ENCODE data around the gene COL23A1. TPM values are rescaled to one million over a fixed set of nuclear protein-coding genes. Genes with fewer than 3 reads are reported as not detected.

The COL23A1 gene
- total RNA-seq, 2 donors from 2014 or later, result 0.16 to 0.24 TPM

DNA sequence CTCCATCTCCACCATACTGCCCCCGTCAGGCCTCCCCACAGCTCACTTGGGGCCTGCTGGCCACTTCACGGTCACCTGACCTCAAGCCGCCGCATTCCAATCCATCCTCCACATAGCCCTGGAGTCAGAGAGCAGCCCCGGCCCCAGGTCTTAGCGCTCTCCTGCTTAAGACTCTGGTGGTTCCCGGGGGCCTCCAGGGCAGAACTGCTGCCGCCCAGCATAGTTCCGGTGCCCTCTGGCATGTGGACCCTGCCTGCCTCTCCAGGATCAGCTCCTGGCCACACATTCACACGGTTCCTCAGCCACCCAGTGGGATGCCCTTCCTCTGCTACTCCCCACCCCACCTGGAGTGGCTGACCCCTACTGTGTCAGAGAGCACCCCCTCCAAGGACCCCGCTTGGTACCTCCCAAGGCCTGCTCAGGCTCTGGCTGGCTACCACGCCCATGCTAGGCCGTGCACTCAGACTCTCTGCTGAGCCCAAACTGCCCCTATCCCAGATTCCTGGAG is 366.3 kb downstream of the COL23A1 start:
- ATAC-seq (replicated peaks), result no peak
- H3K4me3 Mint-ChIP-seq, result no peak overlapping the region
- peaks cover 93% of the 10 kb centered on the region for H3K36me3 Mint-ChIP-seq (ENCODE audit: low read depth)
- no peak overlapping the region for H3K27ac Mint-ChIP-seq
- H3K9me3 Mint-ChIP-seq, result no peaks in the 10 kb centered on the region
- H3K4me1 Mint-ChIP-seq, result peaks cover 23% of the 10 kb centered on the region
- no peaks in the 10 kb centered on the region for H3K27me3 Mint-ChIP-seq

DNA sequence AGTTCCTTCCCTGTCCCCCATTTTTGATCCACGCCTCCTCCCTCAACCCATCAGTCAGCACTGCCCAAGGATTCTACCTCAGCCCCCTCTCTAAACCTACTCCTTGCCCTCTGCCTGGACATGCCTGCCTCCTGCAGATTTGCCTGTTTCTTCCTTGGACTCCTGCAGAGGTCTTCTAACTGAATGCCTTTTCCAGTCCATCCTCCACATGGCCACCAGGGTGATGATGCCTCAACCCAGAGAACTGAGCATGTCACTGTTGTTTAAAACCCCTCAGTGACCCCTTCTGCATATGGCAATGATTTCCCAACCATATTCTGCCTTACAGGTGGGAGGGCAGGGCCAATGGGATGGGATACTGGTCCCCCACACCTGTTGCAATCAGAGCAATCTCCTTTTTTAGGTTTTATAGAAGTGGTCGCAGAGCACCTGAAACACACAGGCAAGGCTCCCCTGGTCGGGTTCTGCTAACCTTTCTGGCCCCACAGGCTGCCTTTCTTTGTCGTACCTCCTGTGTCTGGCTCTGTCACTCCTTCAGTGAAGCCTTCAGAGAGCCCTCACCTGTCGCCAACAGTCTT is 366.9 kb downstream of the COL23A1 start:
- no peaks in the 10 kb centered on the region for H3K27me3 Mint-ChIP-seq
- peaks cover 93% of the 10 kb centered on the region for H3K36me3 Mint-ChIP-seq (ENCODE audit: low read depth)
- H3K27ac Mint-ChIP-seq, result no peak overlapping the region
- peaks cover 23% of the 10 kb centered on the region for H3K4me1 Mint-ChIP-seq
- no peak overlapping the region for H3K4me3 Mint-ChIP-seq
- no peak for ATAC-seq (replicated peaks)
- H3K9me3 Mint-ChIP-seq, result no peaks in the 10 kb centered on the region

DNA sequence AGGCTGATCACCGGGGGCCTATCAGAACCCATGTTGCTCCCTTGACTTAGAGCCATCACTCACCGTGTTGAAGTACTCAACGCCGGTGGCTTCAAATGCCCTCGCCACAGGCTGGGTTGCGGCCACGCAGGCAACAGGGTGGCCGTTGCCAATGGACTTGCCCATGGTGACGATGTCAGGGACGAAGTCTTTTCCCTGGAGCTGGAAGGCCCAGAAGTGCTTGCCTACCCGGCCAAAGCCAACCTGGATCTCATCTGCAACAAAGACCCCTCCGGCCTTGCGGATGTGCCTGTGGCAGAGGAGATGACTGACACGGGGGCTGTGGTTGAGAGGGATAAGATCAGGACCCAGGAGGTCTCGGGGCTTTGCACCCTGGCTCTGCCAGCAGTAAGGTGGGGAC is 367.9 kb downstream of the COL23A1 start:
- peak overlapping the region; percentile 67 for H3K27ac Mint-ChIP-seq
- no peak for ATAC-seq (replicated peaks)
- H3K36me3 Mint-ChIP-seq (ENCODE audit: low read depth), result peaks cover 93% of the 10 kb centered on the region
- no peak overlapping the region for H3K4me3 Mint-ChIP-seq
- no peaks in the 10 kb centered on the region for H3K27me3 Mint-ChIP-seq
- H3K9me3 Mint-ChIP-seq, result no peaks in the 10 kb centered on the region
- peaks cover 13% of the 10 kb centered on the region for H3K4me1 Mint-ChIP-seq

DNA sequence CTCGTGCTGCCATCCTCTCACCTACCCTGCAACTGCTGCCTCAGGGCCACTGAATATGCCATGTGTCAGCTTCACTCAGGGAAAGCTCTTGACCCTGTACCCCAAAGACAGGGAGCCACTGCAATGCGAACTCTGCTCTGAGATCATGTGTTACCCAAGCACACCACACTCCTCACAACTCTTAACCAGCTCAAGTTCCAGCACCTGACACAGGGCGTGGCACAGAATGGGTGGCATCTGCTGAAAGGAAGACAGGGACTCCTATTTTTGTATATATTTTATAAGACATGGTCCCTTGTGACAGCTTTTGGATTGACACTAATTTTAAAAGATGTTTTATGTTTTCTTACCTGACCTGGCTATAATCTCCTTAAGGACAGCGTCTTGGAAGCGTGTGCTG is 368.3 kb downstream of the COL23A1 start:
- peaks cover 11% of the 10 kb centered on the region for H3K4me1 Mint-ChIP-seq
- H3K36me3 Mint-ChIP-seq (ENCODE audit: low read depth), result peaks cover 93% of the 10 kb centered on the region
- no peak for ATAC-seq (replicated peaks)
- peak overlapping the region; percentile 67 for H3K27ac Mint-ChIP-seq
- no peaks in the 10 kb centered on the region for H3K27me3 Mint-ChIP-seq
- no peaks in the 10 kb centered on the region for H3K9me3 Mint-ChIP-seq
- H3K4me3 Mint-ChIP-seq, result no peak overlapping the region

DNA sequence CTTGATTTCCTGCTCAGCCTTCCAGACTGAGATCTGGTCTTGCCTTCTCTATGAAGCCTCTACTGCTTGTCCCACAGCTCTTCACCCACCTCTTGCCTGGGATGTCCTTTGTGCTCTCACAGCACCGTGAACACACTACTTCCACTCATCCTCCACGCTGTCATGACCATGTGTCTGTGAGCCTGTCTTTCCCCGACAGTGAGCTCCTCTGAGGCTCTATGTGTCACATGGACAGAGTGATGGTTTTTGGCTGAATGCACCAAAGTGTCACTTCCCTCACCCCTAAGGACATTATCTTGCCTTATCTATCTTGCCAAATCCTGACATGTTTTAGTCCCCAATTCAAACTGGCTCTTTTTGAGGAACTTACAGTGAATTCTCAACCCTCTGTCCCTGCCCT is 368.9 kb downstream of the COL23A1 start:
- Mint-ChIP-seq H3K9me3 (no peaks in the 10 kb centered on the region), H3K4me1 (peaks cover 11% of the 10 kb centered on the region), H3K36me3 (ENCODE audit: low read depth) (peaks cover 93% of the 10 kb centered on the region), H3K4me3 (no peak overlapping the region), H3K27ac (peak overlapping the region; percentile 67), H3K27me3 (no peaks in the 10 kb centered on the region)
- ATAC-seq (replicated peaks), result peak; percentile 28

DNA sequence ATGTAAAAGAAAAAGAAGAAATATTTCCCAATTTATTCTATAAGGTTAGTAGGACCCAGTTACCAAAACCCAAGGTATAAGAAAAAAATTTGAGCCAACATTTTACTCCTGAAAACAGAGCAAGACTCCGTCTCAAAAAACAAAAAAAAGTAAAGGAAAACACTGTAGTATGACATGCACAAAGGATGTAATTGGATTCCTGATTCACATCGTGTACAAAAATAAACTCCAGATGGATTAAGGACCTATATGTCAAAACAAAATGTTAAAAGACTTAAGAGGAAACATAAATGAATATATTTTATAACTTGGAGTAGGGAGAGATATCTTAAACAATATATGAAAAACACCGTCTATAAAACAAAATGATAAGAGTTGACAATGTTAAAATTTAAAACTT is 371.4 kb downstream of the COL23A1 start:
- H3K36me3 Mint-ChIP-seq (ENCODE audit: low read depth), result peaks cover 98% of the 10 kb centered on the region
- no peaks in the 10 kb centered on the region for H3K27me3 Mint-ChIP-seq
- no peak overlapping the region for H3K4me3 Mint-ChIP-seq
- peak overlapping the region; percentile 7 for H3K27ac Mint-ChIP-seq
- H3K9me3 Mint-ChIP-seq, result no peaks in the 10 kb centered on the region
- no peak for ATAC-seq (replicated peaks)
- H3K4me1 Mint-ChIP-seq, result peaks cover 9% of the 10 kb centered on the region

DNA sequence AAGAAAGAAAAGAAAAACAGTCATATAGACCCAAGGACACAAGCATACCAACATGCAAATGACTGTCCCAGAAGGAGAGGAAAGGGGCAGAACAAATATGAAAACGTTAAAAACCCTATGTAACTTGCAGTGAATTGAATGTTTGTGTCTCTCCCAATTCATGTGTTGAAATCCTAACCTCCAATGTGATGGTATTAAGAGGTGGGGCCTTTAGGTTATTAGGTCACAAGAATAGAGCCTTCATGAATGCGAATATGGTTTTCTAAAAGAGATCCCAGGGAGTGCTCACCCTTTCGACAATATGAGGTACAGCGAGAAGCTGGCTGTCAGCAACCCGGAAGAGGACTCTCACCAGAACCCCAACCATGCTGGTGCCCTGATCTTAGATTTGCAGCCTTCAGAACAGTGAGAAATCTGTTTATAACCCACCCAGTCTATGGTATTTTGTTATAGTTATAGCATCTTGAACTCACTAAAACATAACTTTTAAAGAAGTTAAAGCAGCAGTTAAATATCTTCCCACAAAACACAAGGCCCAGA is 371.9 kb downstream of the COL23A1 start:
- Mint-ChIP-seq H3K36me3 (ENCODE audit: low read depth) (peaks cover 98% of the 10 kb centered on the region), H3K27ac (peak overlapping the region; percentile 7), H3K4me3 (no peak overlapping the region), H3K9me3 (no peaks in the 10 kb centered on the region), H3K4me1 (peaks cover 13% of the 10 kb centered on the region), H3K27me3 (no peaks in the 10 kb centered on the region)
- ATAC-seq (replicated peaks), result no peak

DNA sequence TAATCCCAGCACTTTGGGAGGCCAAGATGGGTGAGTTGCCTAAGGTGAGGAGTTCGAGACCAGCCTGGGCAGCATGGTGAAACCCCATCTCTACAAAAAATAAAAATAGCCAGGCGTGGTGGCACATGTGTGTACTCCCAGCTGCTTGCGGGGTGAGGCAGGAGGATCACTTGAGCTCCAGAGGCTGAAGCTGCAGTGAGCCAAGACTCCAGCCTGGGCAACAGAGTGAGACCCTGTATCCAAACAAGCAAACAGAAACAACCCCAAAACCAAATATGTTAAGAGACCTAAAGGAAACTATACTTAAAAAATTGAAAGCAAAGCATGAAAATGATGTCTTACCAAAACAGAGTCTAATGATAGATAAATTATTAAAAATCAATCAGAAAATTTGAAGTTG is 373.4 kb downstream of the COL23A1 start:
- peaks cover 100% of the 10 kb centered on the region for H3K36me3 Mint-ChIP-seq (ENCODE audit: low read depth)
- no peaks in the 10 kb centered on the region for H3K9me3 Mint-ChIP-seq
- no peak for ATAC-seq (replicated peaks)
- H3K4me1 Mint-ChIP-seq, result peaks cover 12% of the 10 kb centered on the region
- H3K27ac Mint-ChIP-seq, result no peak overlapping the region
- no peaks in the 10 kb centered on the region for H3K27me3 Mint-ChIP-seq
- H3K4me3 Mint-ChIP-seq, result no peak overlapping the region

DNA sequence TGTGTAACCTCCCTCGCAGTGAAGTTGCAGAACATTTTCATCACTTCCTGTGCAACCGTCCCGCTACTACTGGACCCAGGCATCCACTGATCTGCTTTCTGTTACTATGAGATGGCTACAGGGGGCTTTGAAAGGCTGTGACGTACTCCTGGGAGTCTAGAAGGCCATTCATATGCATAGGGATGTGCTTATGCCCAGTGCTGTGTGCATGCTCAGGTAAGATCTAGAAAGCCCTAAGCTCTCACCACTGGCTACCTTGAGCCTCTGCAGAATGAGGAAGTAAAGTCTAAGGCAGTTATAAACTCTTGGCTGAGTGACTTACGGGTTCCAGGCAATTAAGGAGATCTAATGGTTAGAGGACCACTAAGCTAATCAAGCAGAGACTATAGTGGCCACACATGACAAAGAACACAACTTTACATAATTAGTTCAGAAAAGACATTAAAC is 374.1 kb downstream of the COL23A1 start:
- Mint-ChIP-seq H3K36me3 (ENCODE audit: low read depth) (peaks cover 100% of the 10 kb centered on the region), H3K4me1 (peaks cover 5% of the 10 kb centered on the region), H3K9me3 (no peaks in the 10 kb centered on the region), H3K27me3 (no peaks in the 10 kb centered on the region), H3K4me3 (no peak overlapping the region), H3K27ac (peak overlapping the region; percentile 2)
- ATAC-seq (replicated peaks), result no peak

DNA sequence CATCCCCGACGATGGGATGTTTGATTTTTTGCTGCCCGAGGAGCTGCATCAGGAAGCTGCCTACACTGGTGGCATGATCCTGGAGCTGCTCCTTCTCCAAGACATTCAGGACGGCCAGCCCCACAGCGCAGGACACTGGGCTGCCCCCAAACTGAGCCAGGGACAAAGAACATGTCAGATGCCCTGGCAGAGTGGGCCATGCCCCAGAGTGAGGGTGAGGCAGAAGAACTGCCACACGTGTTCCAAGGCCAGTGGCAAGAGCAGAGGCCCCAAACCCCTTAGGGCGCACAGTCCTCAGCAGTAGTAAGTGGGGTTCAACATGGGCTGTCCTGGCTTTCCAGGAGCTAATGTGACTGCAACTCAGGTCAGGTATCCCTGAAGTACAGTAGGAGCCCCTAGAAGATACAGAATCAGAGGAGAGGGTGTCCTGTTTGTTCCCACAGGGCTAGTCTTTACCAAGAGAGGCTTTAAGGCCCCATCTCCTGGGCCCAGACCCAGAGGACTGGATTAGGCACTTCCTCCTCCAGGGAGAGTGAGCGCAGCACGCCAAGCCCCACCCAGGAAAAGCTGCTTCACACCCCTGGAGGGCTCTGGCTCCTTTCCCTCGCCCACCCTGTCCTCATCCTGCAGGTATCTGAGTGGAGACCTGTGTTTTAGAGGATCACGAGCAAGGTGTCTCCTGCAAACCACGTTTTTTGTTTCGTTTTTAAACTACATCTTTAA is 374.8 kb downstream of the COL23A1 start:
- Mint-ChIP-seq H3K9me3 (no peaks in the 10 kb centered on the region), H3K27me3 (no peaks in the 10 kb centered on the region), H3K27ac (no peak overlapping the region), H3K4me3 (no peak overlapping the region), H3K36me3 (ENCODE audit: low read depth) (peaks cover 100% of the 10 kb centered on the region), H3K4me1 (peaks cover 5% of the 10 kb centered on the region)
- no peak for ATAC-seq (replicated peaks)

DNA sequence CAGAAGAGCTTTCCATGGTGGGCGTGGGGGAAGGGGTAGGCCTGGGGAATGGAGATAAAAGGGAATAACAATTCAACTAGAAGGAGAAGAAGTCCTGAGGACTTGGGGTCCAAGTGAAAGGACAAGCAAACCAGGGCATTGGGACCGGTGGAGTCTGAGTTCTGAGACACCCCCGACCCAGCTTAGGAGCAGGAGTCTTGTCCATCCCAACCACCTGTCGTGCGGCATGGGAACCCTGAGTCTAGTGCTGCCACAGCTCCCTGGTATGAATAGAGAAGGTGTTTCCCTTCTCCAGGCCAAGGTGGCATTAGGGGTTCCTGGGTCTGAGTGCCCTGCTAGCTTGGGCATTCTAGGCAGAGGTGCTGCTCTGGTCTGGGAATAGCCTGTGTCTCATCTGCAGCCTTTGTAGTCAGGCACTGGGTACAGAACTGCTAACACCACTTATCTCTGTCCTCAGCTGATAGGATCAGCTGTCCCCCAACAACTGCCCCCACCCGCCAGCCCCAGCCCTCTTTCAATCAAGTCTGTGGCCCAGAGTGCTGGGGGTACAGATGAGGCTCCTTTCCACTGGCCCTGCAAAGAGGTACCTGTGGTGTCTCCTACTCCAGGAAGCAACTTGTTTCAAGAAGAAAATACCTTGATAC is 375.9 kb downstream of the COL23A1 start:
- H3K4me1 Mint-ChIP-seq, result peaks cover 13% of the 10 kb centered on the region
- no peaks in the 10 kb centered on the region for H3K27me3 Mint-ChIP-seq
- H3K27ac Mint-ChIP-seq, result peak overlapping the region; percentile 85
- H3K36me3 Mint-ChIP-seq (ENCODE audit: low read depth), result peaks cover 100% of the 10 kb centered on the region
- no peaks in the 10 kb centered on the region for H3K9me3 Mint-ChIP-seq
- no peak overlapping the region for H3K4me3 Mint-ChIP-seq
- no peak for ATAC-seq (replicated peaks)

DNA sequence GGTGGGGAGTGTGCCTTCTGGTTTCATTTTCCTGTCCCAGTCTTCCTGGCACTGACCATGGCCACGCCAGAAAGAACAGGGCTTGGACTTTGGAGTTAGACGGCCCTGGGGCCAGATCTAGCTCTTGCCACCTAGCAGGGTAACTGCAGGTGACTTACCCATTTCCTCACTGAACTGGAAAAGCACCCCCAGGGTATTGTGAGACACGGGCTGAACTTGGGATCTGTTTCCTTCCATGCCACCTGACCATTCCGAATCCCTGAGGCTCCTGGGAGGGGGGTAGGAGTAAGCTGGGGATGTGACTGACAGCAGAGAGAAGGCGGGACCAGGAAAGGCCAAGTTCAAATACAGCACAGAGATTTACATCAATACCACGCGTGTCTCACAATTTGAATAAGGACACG is 376.4 kb downstream of the COL23A1 start:
- H3K27me3 Mint-ChIP-seq, result no peaks in the 10 kb centered on the region
- peak overlapping the region; percentile 85 for H3K27ac Mint-ChIP-seq

DNA sequence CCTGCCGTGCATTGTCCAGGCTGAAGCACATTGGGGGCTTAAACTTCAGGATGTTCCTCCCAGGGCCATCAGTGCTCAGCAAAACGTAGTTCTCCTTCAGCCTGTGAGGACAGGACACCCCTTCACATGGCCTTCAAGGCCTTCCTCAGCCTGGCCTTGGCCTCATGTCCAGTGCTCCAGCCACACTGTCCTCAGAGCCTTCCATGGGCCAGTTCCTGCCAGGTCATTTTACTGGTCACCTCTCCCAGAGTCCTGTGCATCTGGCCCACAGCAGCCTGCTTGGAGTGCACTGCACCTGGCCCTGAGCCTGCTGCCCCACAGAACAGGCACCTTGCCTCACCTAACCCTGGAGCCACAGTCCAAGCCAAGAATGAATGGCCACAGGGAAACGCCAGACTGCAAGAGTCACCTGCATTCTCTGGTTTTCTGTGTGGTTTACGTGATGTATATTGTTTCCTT is 377.2 kb downstream of the COL23A1 start:
- H3K4me3 Mint-ChIP-seq, result no peak overlapping the region
- H3K27me3 Mint-ChIP-seq, result no peaks in the 10 kb centered on the region
- H3K9me3 Mint-ChIP-seq, result no peaks in the 10 kb centered on the region
- ATAC-seq (replicated peaks), result peak; percentile 13
- H3K27ac Mint-ChIP-seq, result peak overlapping the region; percentile 85
- peaks cover 21% of the 10 kb centered on the region for H3K4me1 Mint-ChIP-seq
- peaks cover 100% of the 10 kb centered on the region for H3K36me3 Mint-ChIP-seq (ENCODE audit: low read depth)

More for the DNA sequence above, 376.4 kb downstream of the COL23A1 start:
- no peak overlapping the region for H3K4me3 Mint-ChIP-seq
- H3K36me3 Mint-ChIP-seq (ENCODE audit: low read depth), result peaks cover 100% of the 10 kb centered on the region
- no peak for ATAC-seq (replicated peaks)
- peaks cover 17% of the 10 kb centered on the region for H3K4me1 Mint-ChIP-seq
- H3K9me3 Mint-ChIP-seq, result no peaks in the 10 kb centered on the region

DNA sequence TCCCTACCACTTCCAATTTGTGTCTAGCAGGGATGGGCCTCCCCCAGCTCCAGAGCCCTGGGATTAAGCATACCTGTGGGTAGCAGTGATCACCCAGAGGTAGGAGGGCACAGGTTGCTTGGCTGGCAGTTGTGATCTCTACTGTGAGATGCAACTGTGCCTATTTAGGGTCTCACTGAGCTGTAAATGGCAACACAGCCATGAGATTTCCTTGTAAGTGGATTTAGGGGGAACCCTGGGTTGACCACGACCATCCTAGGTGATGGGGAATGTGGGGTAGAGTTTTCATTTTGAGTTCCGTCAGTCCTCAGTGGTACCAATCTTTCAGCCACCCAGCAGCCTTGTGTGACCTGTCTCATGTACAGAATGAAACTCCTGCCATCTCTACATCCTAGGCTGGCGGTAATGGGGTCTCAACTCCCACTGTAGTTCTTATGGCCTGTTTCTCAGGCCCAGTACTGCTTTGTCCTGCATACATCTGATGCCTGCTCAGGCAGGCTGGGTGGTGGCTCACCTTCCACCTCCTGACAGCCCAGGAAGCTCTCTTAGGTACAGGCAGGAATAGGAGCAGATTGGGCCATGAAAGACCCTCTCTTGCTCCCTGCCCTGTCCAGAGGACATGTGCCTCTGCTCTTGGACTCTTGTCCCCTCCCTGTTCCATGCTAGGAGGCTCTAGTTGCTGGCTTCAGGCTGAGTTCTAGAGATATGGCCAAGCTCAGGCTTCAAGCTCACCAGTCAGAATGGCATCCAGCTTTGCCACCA is 377.8 kb downstream of the COL23A1 start:
- H3K27ac Mint-ChIP-seq, result peak overlapping the region; percentile 85
- no peak overlapping the region for H3K4me3 Mint-ChIP-seq
- no peaks in the 10 kb centered on the region for H3K27me3 Mint-ChIP-seq
- H3K4me1 Mint-ChIP-seq, result peaks cover 24% of the 10 kb centered on the region
- H3K9me3 Mint-ChIP-seq, result no peaks in the 10 kb centered on the region
- ATAC-seq (replicated peaks), result no peak
- H3K36me3 Mint-ChIP-seq (ENCODE audit: low read depth), result peaks cover 100% of the 10 kb centered on the region
